Thyroid gland (tissue), 4 donors: ENCODE measurements around the gene ZFAND3.

Experiments used
- CTCF ChIP-seq, 6 experiments: fragments of 200-600 bp in 3 of 6; fragments of 450-650 bp in 3 of 6; sonication (generic) in 3 of 6; IDR thresholded peaks; one replicate each; pipeline ENCODE4 v1.5.1; 2016 to 2019; ENCODE audit warnings: antibody characterized with exemption in 6 of 6, mild to moderate bottlenecking in 2 of 6, inconsistent platforms in 1 of 6, moderate library complexity in 1 of 6
- POLR2A ChIP-seq, 2 donors: fragments of 450-650 bp; IDR thresholded peaks; one replicate each; pipeline ENCODE4 v1.6.1; 2017; ENCODE audit warnings: antibody characterized with exemption in 2 of 2, mild to moderate bottlenecking in 2 of 2, moderate library complexity in 1 of 2

DNA sequence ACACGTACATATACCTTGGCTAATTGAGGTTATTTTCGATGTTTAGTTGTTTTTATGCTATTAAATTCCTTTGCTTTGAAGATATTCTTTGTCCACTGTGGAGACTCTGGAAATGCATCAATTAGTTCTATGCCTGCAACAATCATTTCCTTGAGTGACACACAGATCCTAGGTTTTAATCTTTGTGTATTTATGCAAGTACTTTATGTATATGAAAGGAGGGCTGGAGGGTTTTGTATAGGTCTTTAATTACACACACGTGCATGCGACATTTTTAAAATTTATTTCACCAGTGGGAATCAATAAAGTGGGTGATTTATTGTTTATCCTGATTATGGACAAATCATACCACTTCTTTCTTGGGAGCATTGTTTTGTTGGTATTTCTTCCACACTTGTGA, 57.3 kb downstream of the ZFAND3 start:
- TF ChIP-seq CTCF (IDR thresholded peaks at IDR 0.05) (no peak), POLR2A (IDR thresholded peaks at IDR 0.05) (no peak)
